Activated naive CD4-positive, alpha-beta T cell treated with anti-CD3 and anti-CD28 coated beads, Interleukin-2, amount 50 U/mL, for 16 hours (primary cell): ENCODE data around the gene MRPS16.

ENCODE experiments used
- DNase-seq: peaks from one replicate; pipeline ENCODE4 v3.0.0-alpha.2; 2020

The MRPS16 gene

GRCh38 chr10:73238990-73239566 is 13.4 kb downstream of the MRPS16 start:
- DNase-seq, result no peak

- DNase-seq, result no peak
Measured at GRCh38 chr10:73234695-73235094, 17.7 kb downstream of the MRPS16 start.

- DNase-seq, result no peak
Measured at GRCh38 chr10:73233883-73234282, 18.6 kb downstream of the MRPS16 start.

- DNase-seq, result no peak
Measured at GRCh38 chr10:73232887-73233286, 19.6 kb downstream of the MRPS16 start.

GRCh38 chr10:73229567-73229966 is 22.9 kb downstream of the MRPS16 start:
- DNase-seq, result no peak

GRCh38 chr10:73228247-73228646 is 24.2 kb downstream of the MRPS16 start:
- DNase-seq, result no peak

GRCh38 chr10:73226663-73227062 is 25.8 kb downstream of the MRPS16 start:
- DNase-seq, result no peak

GRCh38 chr10:73225518-73225917 is 26.9 kb downstream of the MRPS16 start:
- no peak for DNase-seq

- DNase-seq, result no peak
Measured at GRCh38 chr10:73220989-73221388, 31.5 kb downstream of the MRPS16 start.

- DNase-seq, result no peak
Measured at GRCh38 chr10:73219384-73219783, 33.1 kb downstream of the MRPS16 start.

- DNase-seq, result no peak
Measured at GRCh38 chr10:73218431-73219191, 33.8 kb downstream of the MRPS16 start.

GRCh38 chr10:73217628-73218027 is 34.8 kb downstream of the MRPS16 start:
- DNase-seq, result no peak

- DNase-seq, result no peak
Measured at GRCh38 chr10:73215749-73216148, 36.7 kb downstream of the MRPS16 start.

GRCh38 chr10:73211106-73211811 is 41.2 kb downstream of the MRPS16 start:
- DNase-seq, result no peak

GRCh38 chr10:73210395-73211105 is 41.9 kb downstream of the MRPS16 start:
- DNase-seq, result no peak

- DNase-seq, result no peak
Measured at GRCh38 chr10:73209705-73210104, 42.7 kb downstream of the MRPS16 start.

GRCh38 chr10:73207883-73208282 is 44.6 kb downstream of the MRPS16 start:
- no peak for DNase-seq

GRCh38 chr10:73206385-73206784 is 46.1 kb downstream of the MRPS16 start:
- no peak for DNase-seq

- DNase-seq, result no peak
Measured at GRCh38 chr10:73205890-73206289, 46.6 kb downstream of the MRPS16 start.

- DNase-seq, result no peak
Measured at GRCh38 chr10:73205081-73205480, 47.4 kb downstream of the MRPS16 start.
